ENCODE data around the gene UBE2E2. TPM values are rescaled to one million over a fixed set of nuclear protein-coding genes. Genes with fewer than 3 reads are reported as not detected.

The UBE2E2 gene
- total RNA-seq, 1 donor from 2014 or later: 61.3 TPM

GRCh38 chr3:23537101-23537551, 334.0 kb downstream of the UBE2E2 start:
- DNase-seq (ENCODE audit: low read depth): no peak
- Histone ChIP-seq H3K27me3 (ENCODE audit: control insufficient read depth, insufficient read depth, low read length) (no peaks in the 10 kb centered on the region), H3K4me3 (ENCODE audit: low read depth, low read length) (no peak overlapping the region), H3K36me3 (ENCODE audit: control insufficient read depth, insufficient read depth, low read length) (no peaks in the 10 kb centered on the region)
- FAIRE-seq: no peak
- TF ChIP-seq CTCF (IDR thresholded peaks at IDR 0.05; ENCODE audit: insufficient read depth, low read length, severe bottlenecking): no peak

GRCh38 chr3:23539185-23539584, 336.1 kb downstream of the UBE2E2 start:
- Histone ChIP-seq H3K27me3 (ENCODE audit: control insufficient read depth, insufficient read depth, low read length) (no peaks in the 10 kb centered on the region), H3K36me3 (ENCODE audit: control insufficient read depth, insufficient read depth, low read length) (no peaks in the 10 kb centered on the region), H3K4me3 (ENCODE audit: low read depth, low read length) (no peak overlapping the region)
- no peak for FAIRE-seq
- TF ChIP-seq CTCF (IDR thresholded peaks at IDR 0.05; ENCODE audit: insufficient read depth, low read length, severe bottlenecking): no peak
- no peak for DNase-seq (ENCODE audit: low read depth)

- Histone ChIP-seq H3K4me3 (ENCODE audit: low read depth, low read length) (no peak overlapping the region), H3K36me3 (ENCODE audit: control insufficient read depth, insufficient read depth, low read length) (no peaks in the 10 kb centered on the region), H3K27me3 (ENCODE audit: control insufficient read depth, insufficient read depth, low read length) (no peaks in the 10 kb centered on the region)
- DNase-seq (ENCODE audit: low read depth): no peak
- FAIRE-seq: no peak
- TF ChIP-seq CTCF (IDR thresholded peaks at IDR 0.05; ENCODE audit: insufficient read depth, low read length, severe bottlenecking): no peak
Observed at GRCh38 chr3:23540600-23540999, 337.5 kb downstream of the UBE2E2 start.

- no peak for FAIRE-seq
- TF ChIP-seq CTCF (IDR thresholded peaks at IDR 0.05; ENCODE audit: insufficient read depth, low read length, severe bottlenecking): no peak
Observed at GRCh38 chr3:23542079-23542478, 339.0 kb downstream of the UBE2E2 start.

GRCh38 chr3:23546181-23546580, 343.1 kb downstream of the UBE2E2 start:
- TF ChIP-seq CTCF (IDR thresholded peaks at IDR 0.05; ENCODE audit: insufficient read depth, low read length, severe bottlenecking): no peak
- FAIRE-seq: no peak
- DNase-seq (ENCODE audit: low read depth): peak; percentile 80
- H3K4me3 ChIP-seq (ENCODE audit: low read depth, low read length): no peak overlapping the region
- H3K27me3 ChIP-seq (ENCODE audit: control insufficient read depth, insufficient read depth, low read length): no peaks in the 10 kb centered on the region
- no peaks in the 10 kb centered on the region for H3K36me3 ChIP-seq (ENCODE audit: control insufficient read depth, insufficient read depth, low read length)

More at GRCh38 chr3:23542079-23542478, 339.0 kb downstream of the UBE2E2 start:
- no peaks in the 10 kb centered on the region for H3K36me3 ChIP-seq (ENCODE audit: control insufficient read depth, insufficient read depth, low read length)
- no peaks in the 10 kb centered on the region for H3K27me3 ChIP-seq (ENCODE audit: control insufficient read depth, insufficient read depth, low read length)
- H3K4me3 ChIP-seq (ENCODE audit: low read depth, low read length): no peak overlapping the region
- no peak for DNase-seq (ENCODE audit: low read depth)

GRCh38 chr3:23547905-23548650, 345.0 kb downstream of the UBE2E2 start:
- no peaks in the 10 kb centered on the region for H3K27me3 ChIP-seq (ENCODE audit: control insufficient read depth, insufficient read depth, low read length)
- no peaks in the 10 kb centered on the region for H3K36me3 ChIP-seq (ENCODE audit: control insufficient read depth, insufficient read depth, low read length)
- no peak overlapping the region for H3K4me3 ChIP-seq (ENCODE audit: low read depth, low read length)
- DNase-seq (ENCODE audit: low read depth) (peak; percentile 5), FAIRE-seq (no peak)
- no peak for TF ChIP-seq CTCF (IDR thresholded peaks at IDR 0.05; ENCODE audit: insufficient read depth, low read length, severe bottlenecking)
